K562 (cell line): ENCODE measurements around the gene COPS6. TPM values are rescaled to one million over a fixed set of nuclear protein-coding genes. Genes with fewer than 3 reads are reported as not detected.

ENCODE experiments used
- AFF1 ChIP-seq, 2 experiments: fragments of 450-650 bp; IDR thresholded peaks; 2 replicates each; pipeline ENCODE4 v1.6.1; 2018; ENCODE audit warnings: mild to moderate bottlenecking in 2 of 2, low read depth in 1 of 2; ENCODE audit not compliant: partially characterized antibody in 2 of 2
- ARHGAP35 ChIP-seq: fragments of 450-650 bp; IDR thresholded peaks from 2 replicates; pipeline ENCODE4 v1.6.1; 2018; ENCODE audit not compliant: partially characterized antibody
- BHLHE40 ChIP-seq: IDR thresholded peaks from 2 replicates; pipeline ENCODE4 v1.6.1; 2011; ENCODE audit warnings: low read length, improper control_type of control experiment
- CBX3 ChIP-seq, 2 experiments: IDR thresholded peaks; 1 replicate in 1 of 2; 2 replicates in 1 of 2; pipeline ENCODE4 v1.6.1; 2012; ENCODE audit warnings: inconsistent platforms in 2 of 2, low read length in 2 of 2, borderline replicate concordance in 1 of 2, control low read depth in 1 of 2
- CGGBP1 ChIP-seq: fragments of 250-450 bp; sonication (Bioruptor Pico); IDR thresholded peaks from 2 replicates; pipeline ENCODE4 v1.9.0; 2021; ENCODE audit warnings: mild to moderate bottlenecking
- FOS ChIP-seq: IDR thresholded peaks from 3 replicates; pipeline ENCODE4 v1.6.1; 2011; ENCODE audit not compliant: insufficient read length; ENCODE audit errors: extremely low read depth
- GTF2A2 ChIP-seq: IDR thresholded peaks from 2 replicates; pipeline ENCODE4 v1.6.1; 2016; ENCODE audit warnings: mild to moderate bottlenecking, missing genetic modification characterization, missing compliant biosample characterization
- GTF2F1 ChIP-seq: IDR thresholded peaks from 2 replicates; pipeline ENCODE4 v1.6.1; 2011; ENCODE audit warnings: low read depth, low read length, improper control_type of control experiment
- KLF13 ChIP-seq: fragments of 450-650 bp; IDR thresholded peaks from 2 replicates; pipeline ENCODE4 v1.6.1; 2016; ENCODE audit warnings: missing genetic modification characterization, low read depth, mild to moderate bottlenecking, missing compliant biosample characterization, moderate library complexity, borderline replicate concordance
- NR2C2 ChIP-seq, 2 experiments: fragments of 200-800 bp in 1 of 2; sonication (Bioruptor generic) in 1 of 2; sonication (generic) in 1 of 2; formaldehyde crosslinking in 1 of 2; IDR thresholded peaks; 2 replicates each; pipeline versions ENCODE4 v1.6.1 to v1.8.0; 2016 to 2022; ENCODE audit warnings: mild to moderate bottlenecking in 1 of 2, missing compliant biosample characterization in 1 of 2, missing genetic modification characterization in 1 of 2, missing genetic modification reagents in 1 of 2
- TFAP4 ChIP-seq: sonication (generic); formaldehyde crosslinking; IDR thresholded peaks from 2 replicates; pipeline ENCODE4 v1.8.0; 2022; ENCODE audit warnings: missing genetic modification reagents, mild to moderate bottlenecking, moderate library complexity, borderline replicate concordance
- TGIF2 ChIP-seq: sonication (generic); formaldehyde crosslinking; IDR thresholded peaks from 2 replicates; pipeline ENCODE4 v1.8.1; 2022; ENCODE audit warnings: mild to moderate bottlenecking, missing genetic modification reagents, moderate library complexity
- ZBTB43 ChIP-seq: sonication (generic); formaldehyde crosslinking; IDR thresholded peaks from 2 replicates; pipeline ENCODE4 v1.8.0; 2023; ENCODE audit warnings: mild to moderate bottlenecking, missing genetic modification reagents
- ZC3H4 ChIP-seq: sonication (generic); formaldehyde crosslinking; IDR thresholded peaks from 2 replicates; pipeline ENCODE4 v1.9.0; 2021; ENCODE audit warnings: missing genetic modification reagents, borderline replicate concordance
- ZNF232 ChIP-seq: sonication (generic); formaldehyde crosslinking; IDR thresholded peaks from 2 replicates; pipeline ENCODE4 v1.8.0; 2022; ENCODE audit warnings: mild to moderate bottlenecking, missing genetic modification reagents
- ZNF639 ChIP-seq, 2 experiments: fragments of 200-800 bp in 1 of 2; sonication (Bioruptor generic) in 1 of 2; sonication (generic) in 1 of 2; formaldehyde crosslinking in 1 of 2; IDR thresholded peaks in 1 of 2; conservative IDR thresholded peaks in 1 of 2; 2 replicates each; pipeline versions ENCODE4 v1.5.0 to v1.6.1; 2016 to 2020; ENCODE audit warnings: missing compliant biosample characterization in 1 of 2, missing genetic modification characterization in 1 of 2, missing genetic modification reagents in 1 of 2
- ZNF707 ChIP-seq: fragments of 250-450 bp; sonication (Bioruptor Pico); conservative IDR thresholded peaks from 2 replicates; pipeline ENCODE4 v1.8.0; 2022; ENCODE audit warnings: inconsistent platforms, mild to moderate bottlenecking, moderate library complexity
- polyA plus RNA-seq, 8 experiments: library from polyadenylated mRNA; depleted of rRNA in 4 of 8; stranded (reverse) in 5 of 8; unstranded in 3 of 8; fragments of >200 nt; fragmentation: Nextera tagmentation in 2 of 8; fragmentation: Illumina TruSeq in 1 of 8; extraction: Ambion mirVana in 2 of 8; extraction: Trizol in 1 of 8; gene quantifications; 2 replicates each; pipeline versions ENCODE4 v1.2.1 to v1.2.3, GENCODE V29; 2011 to 2014; ENCODE audit warnings: inconsistent platforms in 1 of 8, missing spikeins in 1 of 8
- total RNA-seq, 7 experiments: library from RNA; depleted of rRNA in 6 of 7; stranded (reverse); fragments of >200 nt in 6 of 7; fragmentation: Illumina TruSeq in 2 of 7; extraction: Trizol in 2 of 7; gene quantifications; 2 replicates each; pipeline versions ENCODE4 v1.2.1 to v1.2.3, GENCODE V29; 2011 to 2021; ENCODE audit warnings: low replicate concordance in 1 of 7

COPS6 gene
- total and polyA plus RNA-seq, 9 of the 15 experiments (the other 6 are each of a cell fraction or from before 2014, with no cell fraction given), result 63.0 to 331 (median 168) TPM

- TF ChIP-seq ZNF639 (CRISPR knock-in tag; conservative IDR thresholded peaks at IDR 0.05 in 1 of 2, IDR thresholded peaks at IDR 0.05 in 1 of 2) (no peak; a peak in 2 of 4 replicates), NR2C2 (CRISPR knock-in tag; IDR thresholded peaks at IDR 0.05) (no peak; the same call in 1 of the 2 replicates), NR2C2 (tag; IDR thresholded peaks at IDR 0.05) (no peak), GTF2A2 (tag) (0 out of 2 replicates have a peak, but pooled peaks have one; percentile 76), ZBTB43 (CRISPR knock-in tag) (0 out of 2 replicates have a peak, but pooled peaks have one; percentile 24), TFAP4 (CRISPR knock-in tag) (peak; percentile 72), KLF13 (tag) (peak; percentile 96), GTF2F1 (peak; percentile 54), CBX3 (IDR thresholded peaks at IDR 0.05; ENCODE audit: borderline replicate concordance in 1 of 2, low read length in 2 of 2) (peak in 1 of 2 experiments; percentile 30; a peak in 1 of 3 replicates), ARHGAP35 (no peak), ZNF232 (no peak), TGIF2 (CRISPR knock-in tag) (no peak), FOS (no peak), CGGBP1 (peak; percentile 74; the same call in 1 of the 2 replicates), AFF1 (IDR thresholded peaks at IDR 0.05; ENCODE audit: low read depth in 1 of 2, partially characterized antibody in 2 of 2) (peak; percentile 51 to 98), ZNF707 (CRISPR knock-in tag) (no peak; the same call in 1 of the 2 replicates), BHLHE40 (no peak), ZC3H4 (CRISPR knock-in tag) (no peak)
Observed at GRCh38 chr7:100119072-100119969, 30.6 kb downstream of the COPS6 start, which contains the start of the genes CNPY4 and TAF6 (continued).
